Measurements from ENCODE around the gene LAMA2. TPM values are rescaled to one million over a fixed set of nuclear protein-coding genes. Genes with fewer than 3 reads are reported as not detected.
"Not testable (repeated sequence)": the region's sequence is repeated elsewhere in the genome, so short reads cannot be mapped to it uniquely, and the experiment has no call there.

LAMA2 gene
- total and polyA plus RNA-seq, 2 donors (not counting 3 experiments of a cell fraction or from before 2014, with no cell fraction given): 0.51 to 0.75 TPM

DNA sequence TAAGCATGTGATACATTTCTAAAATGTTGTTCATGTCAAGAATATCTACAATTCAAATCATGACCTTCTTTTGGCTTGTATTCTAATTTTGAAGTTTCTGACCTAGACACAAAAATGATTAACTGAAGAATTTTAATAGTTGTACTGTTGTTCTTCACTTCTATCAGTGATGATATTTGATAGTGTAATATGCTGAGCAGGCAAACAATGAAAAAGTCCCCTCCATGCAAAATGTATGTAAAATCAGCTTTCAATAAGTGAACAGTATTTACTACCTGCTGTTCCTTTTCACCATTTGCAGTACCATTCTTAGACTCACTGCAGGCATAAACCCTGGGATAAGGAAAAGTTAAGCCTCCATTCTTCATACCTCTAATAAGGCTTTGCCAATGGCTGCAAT is 201.5 kb downstream of the LAMA2 start:
- no peak overlapping the region for H3K4me3 ChIP-seq (replicated peaks in 1 of 3; ENCODE audit: insufficient read depth in 1 of 3, low read depth in 1 of 3, low read length in 3 of 3)
- H3K9me3 ChIP-seq (replicated peaks; ENCODE audit: control insufficient read depth, insufficient read depth, low read length): no peaks in the 10 kb centered on the region
- no peaks in the 10 kb centered on the region for H3K36me3 ChIP-seq (ENCODE audit: control insufficient read depth in 2 of 2, extremely low read depth in 1 of 2, insufficient read depth in 2 of 2, low read length in 2 of 2)
- no peaks in the 10 kb centered on the region for H3K4me1 ChIP-seq (ENCODE audit: control insufficient read depth, extremely low read depth, insufficient read depth, low read length)
- no TSS peak for BruUV-seq (replicated peaks)
- H3K4me2 ChIP-seq (ENCODE audit: insufficient read depth, low read length): no peak overlapping the region
- H3K9ac ChIP-seq (replicated peaks; ENCODE audit: extremely low read depth, insufficient read depth, low read length): no peak overlapping the region
- peaks cover 0 to 4% of the 10 kb centered on the region in 2 experiments for H3K27me3 ChIP-seq (ENCODE audit: control insufficient read depth in 2 of 2, insufficient read depth in 2 of 2, low read length in 2 of 2)
- intact Hi-C loops (cut with micrococcal nuclease): no loop called here
- no peak overlapping the region for H3K27ac ChIP-seq (ENCODE audit: insufficient read depth, low read depth, low read length)
- POLR2A ChIA-PET: no interaction called here
- no peaks in the 10 kb centered on the region for H3K9me1 ChIP-seq (replicated peaks; ENCODE audit: control insufficient read depth, extremely low read depth, insufficient read depth, low read length)
- DNase-seq (ENCODE audit: low read depth, low spot score) (no peak), FAIRE-seq (no peak)
- CTCF ChIA-PET: no interaction called here
- no peak overlapping the region for H2AFZ ChIP-seq (ENCODE audit: low read depth, low read length)
- TF ChIP-seq MYC (IDR thresholded peaks at IDR 0.05; ENCODE audit: low read depth, low read length) (no peak), POLR2A (IDR thresholded peaks at IDR 0.05; ENCODE audit: low read depth, low read length) (no peak), GATA2 (IDR thresholded peaks at IDR 0.05; ENCODE audit: insufficient read depth, insufficient read length, low read depth, low read length) (no peak), EZH2 (IDR thresholded peaks at IDR 0.05; ENCODE audit: borderline replicate concordance, low read depth, low read length, severe bottlenecking) (no peak), MAX (IDR thresholded peaks at IDR 0.05; ENCODE audit: insufficient read depth, insufficient read length) (no peak), FOS (IDR thresholded peaks at IDR 0.05; ENCODE audit: borderline replicate concordance, insufficient read depth, low read length) (no peak), JUN (IDR thresholded peaks at IDR 0.05; ENCODE audit: borderline replicate concordance, insufficient read depth, insufficient read length, low read depth) (no peak), POLR2AphosphoS5 (IDR thresholded peaks at IDR 0.05; ENCODE audit: insufficient read depth, low read depth, low read length) (no peak)
- TF ChIP-seq, protein P1, sequence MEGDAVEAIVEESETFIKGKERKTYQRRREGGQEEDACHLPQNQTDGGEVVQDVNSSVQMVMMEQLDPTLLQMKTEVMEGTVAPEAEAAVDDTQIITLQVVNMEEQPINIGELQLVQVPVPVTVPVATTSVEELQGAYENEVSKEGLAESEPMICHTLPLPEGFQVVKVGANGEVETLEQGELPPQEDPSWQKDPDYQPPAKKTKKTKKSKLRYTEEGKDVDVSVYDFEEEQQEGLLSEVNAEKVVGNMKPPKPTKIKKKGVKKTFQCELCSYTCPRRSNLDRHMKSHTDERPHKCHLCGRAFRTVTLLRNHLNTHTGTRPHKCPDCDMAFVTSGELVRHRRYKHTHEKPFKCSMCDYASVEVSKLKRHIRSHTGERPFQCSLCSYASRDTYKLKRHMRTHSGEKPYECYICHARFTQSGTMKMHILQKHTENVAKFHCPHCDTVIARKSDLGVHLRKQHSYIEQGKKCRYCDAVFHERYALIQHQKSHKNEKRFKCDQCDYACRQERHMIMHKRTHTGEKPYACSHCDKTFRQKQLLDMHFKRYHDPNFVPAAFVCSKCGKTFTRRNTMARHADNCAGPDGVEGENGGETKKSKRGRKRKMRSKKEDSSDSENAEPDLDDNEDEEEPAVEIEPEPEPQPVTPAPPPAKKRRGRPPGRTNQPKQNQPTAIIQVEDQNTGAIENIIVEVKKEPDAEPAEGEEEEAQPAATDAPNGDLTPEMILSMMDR (IDR thresholded peaks at IDR 0.05; ENCODE audit: extremely low read depth in 1 of 2, insufficient read depth in 1 of 2, low read depth in 1 of 2, low read length in 2 of 2): no peak
- H4K20me1 ChIP-seq (replicated peaks; ENCODE audit: control insufficient read depth, extremely low read depth, insufficient read depth, low read length): no peaks in the 10 kb centered on the region
- dilution Hi-C loops (cut with MboI; ENCODE audit: extremely low pct_ligation_motif_present, low sequenced_read_pairs): no loop called here
- H3K79me2 ChIP-seq (ENCODE audit: control insufficient read depth, insufficient read depth, low read length): no peaks in the 10 kb centered on the region

DNA sequence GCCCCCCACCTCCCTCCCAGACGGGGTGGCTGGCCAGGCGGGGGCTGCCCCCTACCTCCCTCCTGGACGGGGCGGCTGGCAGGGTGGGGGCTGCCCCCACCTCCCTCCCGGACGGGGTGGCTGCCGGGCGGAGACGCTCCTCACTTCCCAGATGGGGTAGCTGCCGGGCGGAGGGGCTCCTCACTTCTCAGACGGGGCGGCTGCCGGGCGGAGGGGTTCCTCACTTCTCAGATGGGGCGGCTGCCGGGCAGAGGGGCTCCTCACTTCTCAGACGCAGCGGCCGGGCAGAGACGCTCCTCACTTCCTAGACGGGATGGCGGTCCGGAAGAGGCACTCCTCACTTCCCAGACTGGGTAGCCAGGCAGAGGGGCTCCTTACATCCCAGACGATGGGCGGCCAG is 205.5 kb downstream of the LAMA2 start:
- H3K79me2 ChIP-seq (ENCODE audit: control insufficient read depth, insufficient read depth, low read length); DNase-seq (ENCODE audit: low read depth, low spot score); H4K20me1 ChIP-seq (replicated peaks; ENCODE audit: control insufficient read depth, extremely low read depth, insufficient read depth, low read length); H3K9me1 ChIP-seq (replicated peaks; ENCODE audit: control insufficient read depth, extremely low read depth, insufficient read depth, low read length); intact Hi-C loops (cut with micrococcal nuclease); H3K36me3 ChIP-seq (ENCODE audit: control insufficient read depth in 2 of 2, extremely low read depth in 1 of 2, insufficient read depth in 2 of 2, low read length in 2 of 2); H3K4me1 ChIP-seq (ENCODE audit: control insufficient read depth, extremely low read depth, insufficient read depth, low read length); BruUV-seq (replicated peaks); H3K4me2 ChIP-seq (ENCODE audit: insufficient read depth, low read length); H3K27ac ChIP-seq (ENCODE audit: insufficient read depth, low read depth, low read length); H3K9ac ChIP-seq (replicated peaks; ENCODE audit: extremely low read depth, insufficient read depth, low read length); H3K4me3 ChIP-seq (replicated peaks in 1 of 3; ENCODE audit: insufficient read depth in 1 of 3, low read depth in 1 of 3, low read length in 3 of 3); dilution Hi-C loops (cut with MboI; ENCODE audit: extremely low pct_ligation_motif_present, low sequenced_read_pairs); POLR2A ChIA-PET; H2AFZ ChIP-seq (ENCODE audit: low read depth, low read length); FAIRE-seq; H3K27me3 ChIP-seq (ENCODE audit: control insufficient read depth in 2 of 2, insufficient read depth in 2 of 2, low read length in 2 of 2); CTCF ChIA-PET; H3K9me3 ChIP-seq (replicated peaks; ENCODE audit: control insufficient read depth, insufficient read depth, low read length): not testable (repeated sequence)

All from endothelial cell of umbilical vein (primary cell).